HS-5 (cell line): ENCODE results near the gene MCM6.

Experiments used
- DNase-seq: peaks from one replicate; pipeline ENCODE4 v3.0.0-alpha.2; 2012; ENCODE audit warnings: low read depth

The MCM6 gene

DNA sequence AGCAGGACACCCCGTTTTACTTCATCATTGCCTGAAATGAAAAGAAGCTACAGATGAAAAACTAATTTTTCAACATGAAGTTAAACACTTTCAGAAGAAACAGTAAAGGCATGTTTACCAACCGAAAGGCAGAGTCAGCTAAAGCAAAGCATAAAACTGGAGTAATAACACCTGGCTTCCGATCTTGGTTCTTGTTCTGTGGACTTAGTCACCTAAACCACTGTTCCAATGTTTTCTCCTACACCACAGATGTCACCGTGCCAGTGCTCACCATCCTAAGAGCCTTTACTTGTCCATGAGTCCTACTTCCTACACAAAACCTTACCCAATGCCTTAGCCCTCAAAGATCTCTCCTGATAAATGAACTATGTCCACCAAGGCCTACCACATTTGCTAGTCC, 13.5 kb downstream of the MCM6 start:
- DNase-seq: no peak

GRCh38 chr2:135853401-135853800, 22.8 kb downstream of the MCM6 start:
- DNase-seq: no peak

- DNase-seq: no peak
These were observed 24.4 kb downstream of the MCM6 start for GRCh38 chr2:135851858-135852257.

- no peak for DNase-seq
These were observed 25.2 kb downstream of the MCM6 start for GRCh38 chr2:135850892-135851668.

- DNase-seq: no peak
These were observed 27.2 kb downstream of the MCM6 start for GRCh38 chr2:135849087-135849486.

GRCh38 chr2:135845997-135846396, 30.2 kb downstream of the MCM6 start:
- DNase-seq: no peak

- no peak for DNase-seq
These were observed 31.0 kb downstream of the MCM6 start for GRCh38 chr2:135845257-135845656.

DNA sequence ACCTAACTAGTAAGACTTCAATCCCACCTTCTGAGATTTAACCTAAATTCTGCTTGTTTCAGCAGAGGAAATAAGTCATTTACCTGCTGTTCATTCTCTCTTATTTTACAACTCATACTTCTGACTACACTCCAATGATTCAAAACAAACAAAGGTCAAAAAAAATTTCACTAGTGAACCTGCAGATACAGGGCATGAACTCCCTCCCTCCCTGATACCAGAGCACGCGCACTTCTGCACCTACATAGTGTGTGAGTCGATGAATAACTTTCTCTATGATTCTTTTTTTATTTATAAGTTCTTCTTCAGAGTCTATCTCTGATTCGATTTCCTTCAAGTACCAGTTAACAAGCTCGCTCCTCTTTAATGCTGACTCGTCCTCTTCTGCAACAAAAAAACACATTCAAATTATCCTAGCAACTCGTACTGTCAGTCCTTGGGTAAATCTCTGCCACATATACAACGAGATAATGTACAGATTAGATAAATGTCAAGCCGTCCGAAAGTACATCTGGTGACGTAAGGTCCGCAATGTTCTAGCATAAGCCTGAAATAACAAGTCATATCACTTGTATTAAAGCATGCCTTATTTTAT, 31.8 kb downstream of the MCM6 start:
- DNase-seq: no peak

- no peak for DNase-seq
These were observed 32.6 kb downstream of the MCM6 start for GRCh38 chr2:135843671-135844070.

GRCh38 chr2:135840601-135841000, 35.6 kb downstream of the MCM6 start:
- DNase-seq: no peak

GRCh38 chr2:135839713-135840112, 36.5 kb downstream of the MCM6 start:
- peak; percentile 34 for DNase-seq

DNA sequence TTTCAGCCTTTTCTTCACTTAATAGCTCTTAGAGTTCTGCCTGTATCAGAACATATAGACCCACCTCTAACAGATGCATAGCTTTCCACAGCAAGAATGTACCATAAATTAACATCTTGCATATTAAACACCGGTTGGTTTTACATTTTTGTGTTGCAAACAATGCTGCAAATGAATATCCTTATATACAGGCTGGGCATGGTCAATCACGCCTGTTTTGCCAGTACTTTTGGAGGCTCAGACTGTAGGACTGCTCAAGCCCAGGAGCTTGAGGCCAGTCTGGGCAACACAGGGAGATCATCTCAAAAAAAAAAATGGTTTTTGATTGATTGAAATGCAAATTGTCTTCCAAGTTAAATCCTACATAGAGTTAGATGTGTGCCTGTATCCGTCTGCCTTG, 37.7 kb downstream of the MCM6 start:
- no peak for DNase-seq

GRCh38 chr2:135836596-135837270, 39.5 kb downstream of the MCM6 start, which contains the start of gene LCT:
LCT (minus strand) TSS chr2:135837184; CDS start chr2:135837169, 15 bp downstream.
- no peak for DNase-seq

DNA sequence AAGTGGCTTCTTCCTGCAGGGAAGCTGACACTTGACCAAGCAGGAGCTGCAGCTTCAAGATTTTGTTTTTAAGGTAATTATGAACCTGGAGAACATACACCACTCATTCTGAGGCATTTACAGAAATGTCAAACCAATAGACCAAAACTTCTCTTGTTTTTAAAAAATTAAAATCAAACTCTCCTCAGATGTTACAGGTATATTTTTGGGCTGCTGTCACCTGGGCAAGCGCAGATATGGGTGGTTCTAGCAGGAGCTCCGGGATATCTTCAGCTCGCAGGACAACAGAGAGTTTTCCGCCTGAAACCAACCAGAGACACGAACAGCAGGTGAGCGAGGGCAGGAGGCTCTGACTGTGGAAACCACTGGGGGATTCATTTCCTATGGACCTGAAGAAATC, 43.4 kb downstream of the MCM6 start:
- DNase-seq: no peak

DNA sequence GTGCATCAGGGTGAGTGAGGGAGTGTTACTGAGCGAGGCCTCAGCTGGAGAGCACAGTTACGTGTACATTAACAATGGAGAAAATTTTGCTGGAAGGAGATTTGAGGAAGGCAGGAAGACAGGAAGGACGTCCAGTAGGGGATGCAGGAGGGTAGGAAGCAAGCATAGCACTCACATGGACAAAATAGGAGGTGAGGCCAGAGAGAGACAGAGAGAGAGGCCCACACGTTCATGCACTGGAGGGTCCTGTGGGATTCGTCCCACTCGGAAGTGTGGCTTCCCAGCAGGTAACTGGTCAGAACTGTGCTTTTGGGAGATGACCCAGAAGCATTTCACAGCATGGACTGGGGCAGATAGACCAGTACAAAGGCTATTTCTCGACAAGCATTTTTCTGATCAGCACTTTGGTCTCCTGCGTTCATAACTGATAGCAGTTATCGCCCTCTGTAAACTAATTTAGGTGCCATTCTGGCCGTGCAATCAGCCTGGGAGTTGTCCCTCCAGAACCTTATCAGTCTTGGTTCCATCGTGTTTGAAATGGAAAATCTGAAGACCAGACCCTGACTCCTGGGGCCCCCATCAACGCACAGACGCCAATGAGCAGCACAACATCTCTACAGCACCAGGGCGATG, 44.9 kb downstream of the MCM6 start:
- DNase-seq: no peak

- no peak for DNase-seq
These were observed 46.7 kb downstream of the MCM6 start for GRCh38 chr2:135829378-135830135.

GRCh38 chr2:135826544-135826943, 49.7 kb downstream of the MCM6 start:
- no peak for DNase-seq

GRCh38 chr2:135825550-135826176, 50.6 kb downstream of the MCM6 start:
- DNase-seq: no peak

DNA sequence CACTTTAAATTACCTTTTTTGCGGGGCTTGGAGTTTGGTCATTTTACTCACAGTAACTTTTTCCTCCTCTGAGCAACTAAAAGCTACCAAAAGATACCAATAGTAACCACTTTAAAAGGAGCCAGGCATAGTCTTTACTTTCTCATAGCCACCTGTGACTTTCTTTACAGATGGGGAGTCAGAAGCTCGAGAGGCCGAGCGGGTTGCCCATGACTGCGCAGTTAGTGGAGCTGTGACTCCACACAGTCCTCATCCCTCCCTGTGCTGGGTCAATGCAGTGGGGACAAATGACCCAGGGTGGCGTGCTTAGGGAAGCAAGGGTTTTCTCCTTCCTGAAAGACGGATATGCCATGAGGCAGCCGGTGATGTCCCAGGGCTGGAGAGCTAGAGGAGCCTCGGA, 51.1 kb downstream of the MCM6 start:
- no peak for DNase-seq

DNA sequence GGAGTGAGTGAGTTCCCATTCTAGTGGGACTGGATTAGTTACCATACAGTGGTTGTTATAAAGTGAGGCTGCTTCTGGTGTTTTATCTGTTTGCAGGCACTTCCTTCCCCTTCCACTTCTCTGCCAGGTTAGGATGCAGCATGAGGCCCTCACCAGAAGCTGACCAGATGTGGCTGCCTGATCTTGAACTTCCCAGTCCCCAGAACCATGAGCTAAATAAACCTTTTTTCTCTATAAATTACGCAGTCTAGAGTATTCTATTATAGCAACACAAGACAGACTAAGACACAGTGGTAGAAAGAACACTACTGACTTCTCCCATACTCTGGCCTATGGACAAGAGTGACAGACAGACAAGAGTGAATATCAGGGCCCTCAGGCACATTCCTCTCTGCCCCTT, 53.4 kb downstream of the MCM6 start:
- DNase-seq: no peak

GRCh38 chr2:135821190-135821589, 55.1 kb downstream of the MCM6 start:
- no peak for DNase-seq
